Bronchial epithelial cell (primary cell): ENCODE measurements around the gene CLNK. TPM values are rescaled to one million over a fixed set of nuclear protein-coding genes. Genes with fewer than 3 reads are reported as not detected.
A peak's percentile ranks its signal among the peaks of the same experiment; 100 is the strongest.

ENCODE experiments used
- DNase-seq: peaks from one replicate; pipeline ENCODE4 v3.0.0-alpha.2; 2010; ENCODE audit warnings: low read depth
- FAIRE-seq: peaks from 2 replicates; lab custom pipeline; 2011; peaks lifted over from hg19 to GRCh38; lab: Jason Lieb, UNC
- H3K27me3 ChIP-seq: 2 replicates; pipeline ENCODE4 v1.5.1; 2011; ENCODE audit warnings: low read length; ENCODE audit not compliant: control insufficient read depth, insufficient read depth
- H3K36me3 ChIP-seq: 2 replicates; pipeline ENCODE4 v1.5.1; 2011; ENCODE audit warnings: low read length; ENCODE audit not compliant: control insufficient read depth, insufficient read depth
- H3K4me3 ChIP-seq: 2 replicates; pipeline ENCODE4 v1.5.1; 2011; ENCODE audit warnings: mild to moderate bottlenecking, low read depth, low read length, control low read depth
- CTCF ChIP-seq: IDR thresholded peaks from 2 replicates; pipeline ENCODE4 v1.5.1; 2011; ENCODE audit warnings: mild to moderate bottlenecking, moderate library complexity, low read length, control low read depth, inconsistent platforms; ENCODE audit not compliant: insufficient read depth, severe bottlenecking
- total RNA-seq: library from RNA; depleted of rRNA; stranded (reverse); fragments of >200 nt; gene quantifications from 2 replicates; pipeline ENCODE4 v1.2.1, GENCODE V29; 2014

The CLNK gene
- total RNA-seq, 1 donor from 2014 or later: not detected

- FAIRE-seq (no peak), DNase-seq (no peak)
- TF ChIP-seq CTCF: no peak
Observed at GRCh38 chr4:10698172-10698571, 13.6 kb upstream of the CLNK start.

GRCh38 chr4:10697086-10697485 is 12.5 kb upstream of the CLNK start:
- no peaks in the 10 kb centered on the region for H3K36me3 ChIP-seq
- TF ChIP-seq CTCF: no peak
- peak; percentile 16 for DNase-seq
- no peaks in the 10 kb centered on the region for H3K27me3 ChIP-seq
- no peak for FAIRE-seq
- H3K4me3 ChIP-seq: no peak overlapping the region

More at GRCh38 chr4:10698172-10698571, 13.6 kb upstream of the CLNK start:
- H3K36me3 ChIP-seq: no peaks in the 10 kb centered on the region
- H3K27me3 ChIP-seq: no peaks in the 10 kb centered on the region
- no peak overlapping the region for H3K4me3 ChIP-seq

GRCh38 chr4:10696253-10696652 is 11.7 kb upstream of the CLNK start:
- DNase-seq (no peak), FAIRE-seq (no peak)
- Histone ChIP-seq H3K36me3 (no peaks in the 10 kb centered on the region), H3K27me3 (no peaks in the 10 kb centered on the region), H3K4me3 (no peak overlapping the region)
- no peak for TF ChIP-seq CTCF

- FAIRE-seq (no peak), DNase-seq (no peak)
- Histone ChIP-seq H3K4me3 (no peak overlapping the region), H3K36me3 (no peaks in the 10 kb centered on the region), H3K27me3 (no peaks in the 10 kb centered on the region)
- no peak for TF ChIP-seq CTCF
Observed at GRCh38 chr4:10694828-10695209, 10.3 kb upstream of the CLNK start.

GRCh38 chr4:10694151-10694827 is 9.7 kb upstream of the CLNK start:
- DNase-seq (peak; percentile 92), FAIRE-seq (no peak)
- no peak for TF ChIP-seq CTCF
- H3K4me3 ChIP-seq: no peak overlapping the region
- H3K27me3 ChIP-seq: no peaks in the 10 kb centered on the region
- no peaks in the 10 kb centered on the region for H3K36me3 ChIP-seq

GRCh38 chr4:10691651-10692050 is 7.1 kb upstream of the CLNK start:
- FAIRE-seq (no peak), DNase-seq (no peak)
- Histone ChIP-seq H3K4me3 (no peak overlapping the region), H3K27me3 (no peaks in the 10 kb centered on the region), H3K36me3 (no peaks in the 10 kb centered on the region)
- no peak for TF ChIP-seq CTCF
